ACC112 (cell line): ENCODE measurements around the gene ADGRF3.
"Not testable (repeated sequence)": the region's sequence is repeated elsewhere in the genome, so short reads cannot be mapped to it uniquely, and the experiment has no call there.

Experiments
- H2AFZ ChIP-seq: fragments of 200-600 bp; sonication (generic); one replicate; pipeline ENCODE4 v1.6.0; 2017; ENCODE audit warnings: antibody characterized with exemption, low read length; ENCODE audit not compliant: unreplicated experiment
- H3K27ac ChIP-seq: fragments of 200-600 bp; sonication (generic); 2 replicates; pipeline ENCODE4 v1.5.1; 2014; ENCODE audit warnings: low read depth, mild to moderate bottlenecking, antibody characterized with exemption, low read length, moderate library complexity
- H3K27me3 ChIP-seq: fragments of 200-600 bp; sonication (generic); 2 replicates; pipeline ENCODE4 v1.6.1; 2014; ENCODE audit warnings: mild to moderate bottlenecking, antibody characterized with exemption, low read length, moderate library complexity, mixed read lengths; ENCODE audit not compliant: insufficient read depth
- H3K36me3 ChIP-seq: fragments of 200-600 bp; sonication (generic); 2 replicates; pipeline ENCODE4 v1.6.1; 2016; ENCODE audit warnings: mild to moderate bottlenecking, antibody characterized with exemption, low read length, moderate library complexity, mixed read lengths; ENCODE audit not compliant: insufficient read depth
- H3K4me1 ChIP-seq: fragments of 200-600 bp; sonication (generic); one replicate; pipeline ENCODE4 v1.6.1; 2016; ENCODE audit warnings: low read length, mixed read lengths; ENCODE audit not compliant: insufficient read depth, unreplicated experiment, control insufficient read depth
- H3K4me3 ChIP-seq: fragments of 200-600 bp; sonication (generic); 2 replicates; pipeline ENCODE4 v1.5.1; 2014; ENCODE audit warnings: mild to moderate bottlenecking, low read depth, low read length
- H3K79me2 ChIP-seq: fragments of 200-600 bp; sonication (generic); one replicate; pipeline ENCODE4 v1.6.0; 2016; ENCODE audit warnings: low read length; ENCODE audit not compliant: control insufficient read depth, unreplicated experiment, insufficient read depth

Gene ADGRF3

DNA sequence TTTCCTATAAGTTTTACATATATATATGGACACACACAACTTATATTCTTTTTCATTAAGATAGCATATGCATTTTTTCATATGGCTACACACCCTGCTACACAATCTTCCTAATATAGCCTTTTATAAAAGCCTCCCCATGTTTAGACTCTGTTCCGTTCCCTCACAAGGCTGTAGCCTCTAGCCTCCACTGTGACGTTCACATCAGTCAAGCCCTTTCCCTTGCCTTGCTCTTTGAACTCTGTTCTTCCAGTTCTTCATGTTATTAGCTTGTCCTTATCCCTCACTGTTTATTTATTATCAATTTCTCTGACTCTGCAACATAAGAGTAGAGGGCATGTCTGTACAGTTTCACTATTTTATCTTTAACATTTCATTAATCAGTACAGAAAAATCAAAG is 63.0 kb downstream of the ADGRF3 start:
- Histone ChIP-seq H3K4me1 (peaks cover 8% of the 10 kb centered on the region), H3K27me3 (no peaks in the 10 kb centered on the region), H3K79me2 (no peaks in the 10 kb centered on the region), H3K4me3 (no peak overlapping the region), H2AFZ (no peak overlapping the region), H3K36me3 (peaks cover 20% of the 10 kb centered on the region), H3K27ac (peak overlapping the region; percentile 49)

DNA sequence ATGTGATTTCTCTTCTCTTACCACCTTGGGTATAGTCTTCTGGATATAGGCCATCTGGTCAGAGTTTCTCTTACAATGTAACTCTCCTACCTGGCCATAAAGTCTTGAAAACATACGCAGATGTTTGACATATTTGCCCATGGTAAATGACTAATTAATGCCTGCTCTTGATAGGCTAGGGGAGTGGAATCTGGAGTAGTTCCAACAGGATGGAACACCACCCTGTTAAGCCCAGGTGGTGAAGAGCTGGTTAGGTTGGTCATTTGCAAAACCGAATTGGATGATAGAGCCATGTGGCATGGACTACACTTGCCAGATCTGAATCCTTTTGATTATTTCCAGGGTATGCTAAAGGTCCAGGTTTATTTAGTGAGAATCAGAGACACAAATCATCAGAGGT is 65.4 kb downstream of the ADGRF3 start:
- H3K27me3 ChIP-seq: no peaks in the 10 kb centered on the region
- H2AFZ ChIP-seq: no peak overlapping the region
- H3K4me1 ChIP-seq: peaks cover 8% of the 10 kb centered on the region
- H3K4me3 ChIP-seq: no peak overlapping the region
- H3K36me3 ChIP-seq: peaks cover 29% of the 10 kb centered on the region
- H3K79me2 ChIP-seq: no peaks in the 10 kb centered on the region
- H3K27ac ChIP-seq: no peak overlapping the region

- Histone ChIP-seq H3K36me3 (peaks cover 26% of the 10 kb centered on the region), H2AFZ (no peak overlapping the region), H3K27me3 (no peaks in the 10 kb centered on the region), H3K27ac (no peak overlapping the region), H3K4me1 (peaks cover 11% of the 10 kb centered on the region), H3K4me3 (no peak overlapping the region), H3K79me2 (no peaks in the 10 kb centered on the region)
Observed at GRCh38 chr2:26279886-26280285, 66.7 kb downstream of the ADGRF3 start.

- Histone ChIP-seq H3K27ac (no peak overlapping the region), H2AFZ (no peak overlapping the region), H3K4me3 (no peak overlapping the region), H3K36me3 (peaks cover 22% of the 10 kb centered on the region), H3K79me2 (no peaks in the 10 kb centered on the region), H3K4me1 (peaks cover 19% of the 10 kb centered on the region), H3K27me3 (no peaks in the 10 kb centered on the region)
Observed at GRCh38 chr2:26276484-26277227, 69.9 kb downstream of the ADGRF3 start.

- Histone ChIP-seq H3K36me3 (peaks cover 13% of the 10 kb centered on the region), H2AFZ (no peak overlapping the region), H3K79me2 (no peaks in the 10 kb centered on the region), H3K27me3 (no peaks in the 10 kb centered on the region), H3K4me1 (peaks cover 36% of the 10 kb centered on the region), H3K27ac (peak overlapping the region; percentile 87), H3K4me3 (peak overlapping the region; percentile 54; the same call in 1 of the 2 replicates)
Observed at GRCh38 chr2:26274058-26274613, 72.5 kb downstream of the ADGRF3 start.

- Histone ChIP-seq H3K4me3 (no peak overlapping the region), H3K4me1 (peaks cover 42% of the 10 kb centered on the region), H3K36me3 (peaks cover 8% of the 10 kb centered on the region), H2AFZ (no peak overlapping the region), H3K27me3 (no peaks in the 10 kb centered on the region), H3K27ac (peak overlapping the region; percentile 87), H3K79me2 (no peaks in the 10 kb centered on the region)
Observed at GRCh38 chr2:26273501-26273900, 73.1 kb downstream of the ADGRF3 start.

DNA sequence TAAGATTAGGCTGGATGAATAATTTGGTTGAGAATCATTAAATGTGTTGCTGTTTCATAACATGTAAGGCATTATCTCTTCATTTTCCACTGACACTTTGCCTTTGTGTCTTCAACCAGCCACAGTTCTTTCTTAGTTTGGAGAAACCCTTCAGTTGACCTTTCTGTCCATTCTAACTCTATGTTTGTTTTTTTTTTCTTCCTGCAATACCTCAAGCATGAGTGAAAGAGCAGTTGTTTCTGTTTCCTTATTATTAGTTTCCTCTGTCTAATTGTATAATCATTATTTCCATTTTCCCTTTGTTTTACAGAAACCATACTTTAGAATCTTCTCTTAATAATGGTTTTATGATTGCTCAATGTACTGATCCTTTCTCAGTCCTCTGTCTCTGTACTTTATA is 76.2 kb downstream of the ADGRF3 start:
- Histone ChIP-seq H3K27me3 (no peaks in the 10 kb centered on the region), H3K36me3 (no peaks in the 10 kb centered on the region; the same call in 1 of the 2 replicates), H3K27ac (peak overlapping the region; percentile 68), H3K79me2 (no peaks in the 10 kb centered on the region), H2AFZ (no peak overlapping the region), H3K4me1 (peaks cover 51% of the 10 kb centered on the region), H3K4me3 (peak overlapping the region; percentile 24; the same call in 1 of the 2 replicates)

- H3K4me1 ChIP-seq: peaks cover 47% of the 10 kb centered on the region
- peak overlapping the region; percentile 68 for H3K27ac ChIP-seq
- no peak overlapping the region for H2AFZ ChIP-seq
- no peaks in the 10 kb centered on the region for H3K79me2 ChIP-seq
- peak overlapping the region; percentile 24; the same call in 1 of the 2 replicates for H3K4me3 ChIP-seq
- H3K27me3 ChIP-seq: no peaks in the 10 kb centered on the region
- no peaks in the 10 kb centered on the region for H3K36me3 ChIP-seq
Observed at GRCh38 chr2:26269571-26270158, 76.9 kb downstream of the ADGRF3 start.

DNA sequence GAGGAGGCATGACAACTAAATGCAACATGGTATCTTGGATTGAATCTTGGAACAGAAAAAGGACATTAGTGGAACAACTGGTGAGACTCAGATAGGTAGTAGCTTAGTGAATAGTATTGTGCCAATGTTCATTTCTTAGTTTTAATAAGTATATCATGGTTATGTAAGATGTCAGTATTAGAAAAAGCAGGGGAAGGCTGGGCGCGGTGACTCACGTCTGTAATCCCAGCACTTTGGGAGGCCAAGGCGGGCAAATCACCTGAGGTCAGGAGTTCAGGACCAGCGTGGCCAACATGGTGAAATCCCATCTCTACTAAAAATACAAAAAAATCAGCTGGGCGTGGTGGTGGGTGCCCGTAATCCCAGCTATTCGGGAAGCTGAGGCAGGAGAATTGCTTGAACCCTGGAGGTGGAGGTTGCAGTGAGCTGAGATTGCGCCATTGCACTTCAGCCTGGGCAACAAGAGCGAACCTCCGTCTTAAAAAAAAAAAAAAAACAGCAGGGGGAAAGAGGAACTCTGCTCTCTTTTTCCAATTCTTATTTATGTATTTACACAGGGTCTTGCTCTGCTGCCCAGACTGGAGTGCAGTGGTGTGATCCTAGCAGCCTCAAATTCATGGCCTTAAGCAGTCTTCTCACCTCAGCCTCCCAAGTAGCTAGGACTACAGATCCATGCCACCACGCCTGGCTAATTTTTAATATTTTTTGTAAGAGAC is 77.8 kb downstream of the ADGRF3 start:
- not testable (repeated sequence) for H3K4me3 ChIP-seq, H3K79me2 ChIP-seq, H3K36me3 ChIP-seq, H2AFZ ChIP-seq, H3K27me3 ChIP-seq
- peaks cover 41% of the 10 kb centered on the region for H3K4me1 ChIP-seq
- H3K27ac ChIP-seq: peak overlapping the region; percentile 77

DNA sequence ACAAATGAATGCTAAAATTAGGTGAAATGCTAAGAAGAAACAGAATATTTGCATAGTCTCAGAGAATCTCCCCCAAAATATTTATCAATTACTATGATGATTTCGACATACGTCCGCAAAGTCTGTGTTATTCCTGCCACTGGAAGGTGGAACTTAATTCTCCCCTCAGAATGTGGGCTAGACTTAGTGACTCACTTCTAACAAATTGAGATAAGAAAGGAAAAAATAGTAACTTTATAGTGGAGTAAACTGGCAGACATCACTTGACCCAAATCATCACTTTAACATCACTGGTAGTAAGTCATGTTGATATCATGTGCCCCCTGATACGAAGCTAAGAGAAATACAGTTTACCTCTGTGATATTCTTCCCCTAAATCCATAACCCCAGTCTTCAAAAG is 78.4 kb downstream of the ADGRF3 start:
- no peaks in the 10 kb centered on the region for H3K36me3 ChIP-seq
- no peaks in the 10 kb centered on the region for H3K27me3 ChIP-seq
- no peak overlapping the region for H2AFZ ChIP-seq
- H3K4me1 ChIP-seq: peaks cover 35% of the 10 kb centered on the region
- peak overlapping the region; percentile 77 for H3K27ac ChIP-seq
- H3K4me3 ChIP-seq: no peak overlapping the region
- H3K79me2 ChIP-seq: no peaks in the 10 kb centered on the region
